Measurements from ENCODE around the gene SLC43A2. TPM values are rescaled to one million over a fixed set of nuclear protein-coding genes. Genes with fewer than 3 reads are reported as not detected.

SLC43A2 gene
- total and polyA plus RNA-seq, 2 of the 13 experiments (the other 11 are each of a cell fraction or from before 2014, with no cell fraction given): 7.3 to 20.0 TPM

DNA sequence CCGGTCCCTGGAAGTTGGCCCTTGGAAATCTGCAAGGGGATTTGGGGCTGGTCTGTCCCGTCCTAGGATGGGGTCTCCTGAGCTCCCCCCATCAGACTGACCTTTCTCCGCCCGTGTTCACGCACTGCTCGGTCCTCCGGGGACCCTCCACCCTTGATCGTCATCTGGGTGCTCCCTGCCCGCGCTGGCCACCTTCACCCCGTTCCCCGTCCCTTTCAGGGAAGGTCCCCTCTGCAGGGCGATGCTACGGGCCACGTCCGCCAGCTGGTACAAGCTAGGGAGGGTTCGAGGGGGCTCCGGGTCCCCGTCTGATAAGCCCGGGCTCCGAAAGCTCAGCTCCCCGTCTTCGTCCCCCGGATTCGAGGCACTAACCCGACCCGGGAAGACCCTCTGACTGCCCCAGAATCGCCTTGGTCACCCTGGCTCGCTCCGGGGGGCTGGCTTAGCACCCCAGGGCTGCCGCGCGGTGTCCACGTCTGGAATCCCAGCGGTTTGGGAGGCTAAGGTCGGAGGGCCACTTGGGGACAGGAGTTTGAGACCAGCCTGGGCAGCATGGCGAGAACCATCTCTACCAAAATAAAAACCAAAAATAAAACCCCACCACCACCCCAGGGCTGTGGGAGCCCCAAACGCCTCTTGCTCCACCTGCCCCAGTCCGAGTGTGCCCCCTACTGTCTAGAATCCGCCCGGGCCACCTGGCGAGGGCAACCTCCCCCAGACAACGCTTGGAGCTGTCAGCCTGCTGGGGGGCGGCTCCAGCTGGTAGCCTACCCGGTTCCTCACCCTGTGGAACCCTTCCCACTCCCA, 1.1 kb upstream of the SLC43A2 start (continued):
- TF ChIP-seq GLI4 (CRISPR knock-in tag; IDR thresholded peaks at IDR 0.05; ENCODE audit: borderline replicate concordance): peak; percentile 81; the same call in 1 of the 2 replicates
- peak; percentile 34; the same call in 1 of the 2 replicates for TF ChIP-seq HDAC1 (CRISPR knock-in tag; IDR thresholded peaks at IDR 0.05)
- TF ChIP-seq KDM2A (CRISPR knock-in tag; IDR thresholded peaks at IDR 0.05; ENCODE audit: borderline replicate concordance, low read depth): peak; percentile 52; the same call in 1 of the 2 replicates
- TF ChIP-seq MIER3 (CRISPR knock-in tag; IDR thresholded peaks at IDR 0.05; ENCODE audit: borderline replicate concordance): no peak
- TF ChIP-seq ZNF75D (CRISPR knock-in tag; IDR thresholded peaks at IDR 0.05; ENCODE audit: borderline replicate concordance): no peak
- TF ChIP-seq, protein P1, sequence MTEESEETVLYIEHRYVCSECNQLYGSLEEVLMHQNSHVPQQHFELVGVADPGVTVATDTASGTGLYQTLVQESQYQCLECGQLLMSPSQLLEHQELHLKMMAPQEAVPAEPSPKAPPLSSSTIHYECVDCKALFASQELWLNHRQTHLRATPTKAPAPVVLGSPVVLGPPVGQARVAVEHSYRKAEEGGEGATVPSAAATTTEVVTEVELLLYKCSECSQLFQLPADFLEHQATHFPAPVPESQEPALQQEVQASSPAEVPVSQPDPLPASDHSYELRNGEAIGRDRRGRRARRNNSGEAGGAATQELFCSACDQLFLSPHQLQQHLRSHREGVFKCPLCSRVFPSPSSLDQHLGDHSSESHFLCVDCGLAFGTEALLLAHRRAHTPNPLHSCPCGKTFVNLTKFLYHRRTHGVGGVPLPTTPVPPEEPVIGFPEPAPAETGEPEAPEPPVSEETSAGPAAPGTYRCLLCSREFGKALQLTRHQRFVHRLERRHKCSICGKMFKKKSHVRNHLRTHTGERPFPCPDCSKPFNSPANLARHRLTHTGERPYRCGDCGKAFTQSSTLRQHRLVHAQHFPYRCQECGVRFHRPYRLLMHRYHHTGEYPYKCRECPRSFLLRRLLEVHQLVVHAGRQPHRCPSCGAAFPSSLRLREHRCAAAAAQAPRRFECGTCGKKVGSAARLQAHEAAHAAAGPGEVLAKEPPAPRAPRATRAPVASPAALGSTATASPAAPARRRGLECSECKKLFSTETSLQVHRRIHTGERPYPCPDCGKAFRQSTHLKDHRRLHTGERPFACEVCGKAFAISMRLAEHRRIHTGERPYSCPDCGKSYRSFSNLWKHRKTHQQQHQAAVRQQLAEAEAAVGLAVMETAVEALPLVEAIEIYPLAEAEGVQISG (CRISPR knock-in tag; IDR thresholded peaks at IDR 0.05): 0 out of 2 replicates have a peak, but pooled peaks have one; percentile 28
- 0 out of 2 replicates have a peak, but pooled peaks have one; percentile 32 for TF ChIP-seq ZNF253 (CRISPR knock-in tag; IDR thresholded peaks at IDR 0.05; ENCODE audit: borderline replicate concordance)
- TF ChIP-seq, protein P2, sequence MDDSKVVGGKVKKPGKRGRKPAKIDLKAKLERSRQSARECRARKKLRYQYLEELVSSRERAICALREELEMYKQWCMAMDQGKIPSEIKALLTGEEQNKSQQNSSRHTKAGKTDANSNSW (CRISPR knock-in tag; IDR thresholded peaks at IDR 0.05; ENCODE audit: borderline replicate concordance): 0 out of 2 replicates have a peak, but pooled peaks have one; percentile 79
- peak; percentile 72; the same call in 1 of the 2 replicates for TF ChIP-seq ZNF598 (CRISPR knock-in tag; IDR thresholded peaks at IDR 0.05; ENCODE audit: borderline replicate concordance)
- 0 out of 2 replicates have a peak, but pooled peaks have one; percentile 32 for TF ChIP-seq ZNF451 (CRISPR knock-in tag; IDR thresholded peaks at IDR 0.05)
- TF ChIP-seq ZNF556 (CRISPR knock-in tag; IDR thresholded peaks at IDR 0.05; ENCODE audit: borderline replicate concordance): 0 out of 2 replicates have a peak, but pooled peaks have one; percentile 14
- TF ChIP-seq, protein P3, sequence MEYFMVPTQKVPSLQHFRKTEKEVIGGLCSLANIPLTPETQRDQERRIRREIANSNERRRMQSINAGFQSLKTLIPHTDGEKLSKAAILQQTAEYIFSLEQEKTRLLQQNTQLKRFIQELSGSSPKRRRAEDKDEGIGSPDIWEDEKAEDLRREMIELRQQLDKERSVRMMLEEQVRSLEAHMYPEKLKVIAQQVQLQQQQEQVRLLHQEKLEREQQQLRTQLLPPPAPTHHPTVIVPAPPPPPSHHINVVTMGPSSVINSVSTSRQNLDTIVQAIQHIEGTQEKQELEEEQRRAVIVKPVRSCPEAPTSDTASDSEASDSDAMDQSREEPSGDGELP (IDR thresholded peaks at IDR 0.05; ENCODE audit: borderline replicate concordance, low read depth): peak; percentile 58; the same call in 1 of the 2 replicates
- TF ChIP-seq, protein P4, sequence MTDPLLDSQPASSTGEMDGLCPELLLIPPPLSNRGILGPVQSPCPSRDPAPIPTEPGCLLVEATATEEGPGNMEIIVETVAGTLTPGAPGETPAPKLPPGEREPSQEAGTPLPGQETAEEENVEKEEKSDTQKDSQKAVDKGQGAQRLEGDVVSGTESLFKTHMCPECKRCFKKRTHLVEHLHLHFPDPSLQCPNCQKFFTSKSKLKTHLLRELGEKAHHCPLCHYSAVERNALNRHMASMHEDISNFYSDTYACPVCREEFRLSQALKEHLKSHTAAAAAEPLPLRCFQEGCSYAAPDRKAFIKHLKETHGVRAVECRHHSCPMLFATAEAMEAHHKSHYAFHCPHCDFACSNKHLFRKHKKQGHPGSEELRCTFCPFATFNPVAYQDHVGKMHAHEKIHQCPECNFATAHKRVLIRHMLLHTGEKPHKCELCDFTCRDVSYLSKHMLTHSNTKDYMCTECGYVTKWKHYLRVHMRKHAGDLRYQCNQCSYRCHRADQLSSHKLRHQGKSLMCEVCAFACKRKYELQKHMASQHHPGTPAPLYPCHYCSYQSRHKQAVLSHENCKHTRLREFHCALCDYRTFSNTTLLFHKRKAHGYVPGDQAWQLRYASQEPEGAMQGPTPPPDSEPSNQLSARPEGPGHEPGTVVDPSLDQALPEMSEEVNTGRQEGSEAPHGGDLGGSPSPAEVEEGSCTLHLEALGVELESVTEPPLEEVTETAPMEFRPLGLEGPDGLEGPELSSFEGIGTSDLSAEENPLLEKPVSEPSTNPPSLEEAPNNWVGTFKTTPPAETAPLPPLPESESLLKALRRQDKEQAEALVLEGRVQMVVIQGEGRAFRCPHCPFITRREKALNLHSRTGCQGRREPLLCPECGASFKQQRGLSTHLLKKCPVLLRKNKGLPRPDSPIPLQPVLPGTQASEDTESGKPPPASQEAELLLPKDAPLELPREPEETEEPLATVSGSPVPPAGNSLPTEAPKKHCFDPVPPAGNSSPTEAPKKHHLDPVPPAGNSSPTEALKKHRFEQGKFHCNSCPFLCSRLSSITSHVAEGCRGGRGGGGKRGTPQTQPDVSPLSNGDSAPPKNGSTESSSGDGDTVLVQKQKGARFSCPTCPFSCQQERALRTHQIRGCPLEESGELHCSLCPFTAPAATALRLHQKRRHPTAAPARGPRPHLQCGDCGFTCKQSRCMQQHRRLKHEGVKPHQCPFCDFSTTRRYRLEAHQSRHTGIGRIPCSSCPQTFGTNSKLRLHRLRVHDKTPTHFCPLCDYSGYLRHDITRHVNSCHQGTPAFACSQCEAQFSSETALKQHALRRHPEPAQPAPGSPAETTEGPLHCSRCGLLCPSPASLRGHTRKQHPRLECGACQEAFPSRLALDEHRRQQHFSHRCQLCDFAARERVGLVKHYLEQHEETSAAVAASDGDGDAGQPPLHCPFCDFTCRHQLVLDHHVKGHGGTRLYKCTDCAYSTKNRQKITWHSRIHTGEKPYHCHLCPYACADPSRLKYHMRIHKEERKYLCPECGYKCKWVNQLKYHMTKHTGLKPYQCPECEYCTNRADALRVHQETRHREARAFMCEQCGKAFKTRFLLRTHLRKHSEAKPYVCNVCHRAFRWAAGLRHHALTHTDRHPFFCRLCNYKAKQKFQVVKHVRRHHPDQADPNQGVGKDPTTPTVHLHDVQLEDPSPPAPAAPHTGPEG (CRISPR knock-in tag; IDR thresholded peaks at IDR 0.05): peak; percentile 26; the same call in 1 of the 2 replicates
- no peak for TF ChIP-seq PHF5A (CRISPR knock-in tag; IDR thresholded peaks at IDR 0.05; ENCODE audit: low read depth, unreplicated experiment)
- TF ChIP-seq FOXA3 (CRISPR knock-in tag; IDR thresholded peaks at IDR 0.05): 0 out of 2 replicates have a peak, but pooled peaks have one; percentile 5
- TF ChIP-seq HIVEP1 (CRISPR knock-in tag; IDR thresholded peaks at IDR 0.05): peak; percentile 13
- peak; percentile 89 for TF ChIP-seq ZNF883 (CRISPR knock-in tag; IDR thresholded peaks at IDR 0.05; ENCODE audit: not compliant biosample characterization)

All from HepG2 (cell line).